ENCODE results near the gene SIN3B. TPM values are rescaled to one million over a fixed set of nuclear protein-coding genes. Genes with fewer than 3 reads are reported as not detected.

Gene SIN3B
- total RNA-seq, 4 donors from 2014 or later = 38.1 to 294 (median 66.5) TPM

DNA sequence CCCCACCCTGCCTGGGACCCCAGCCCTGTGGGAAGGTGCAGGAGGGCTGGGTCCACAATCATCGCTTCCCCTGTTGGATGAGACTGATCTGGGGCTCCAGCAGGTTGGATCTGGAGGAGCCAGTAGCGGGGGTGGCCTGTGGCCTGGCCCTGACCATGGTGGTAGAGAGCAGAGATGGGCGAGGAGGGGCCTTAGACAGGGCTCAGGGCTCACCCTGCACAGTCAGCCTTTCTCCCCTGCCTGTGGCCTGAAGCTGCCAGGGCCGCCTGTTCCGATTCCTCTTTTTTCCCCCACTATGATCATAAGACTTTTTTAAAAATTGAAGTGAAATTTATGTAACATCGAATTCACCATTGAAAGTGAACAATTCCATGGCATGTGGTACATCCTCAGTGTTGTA, 18.2 kb downstream of the SIN3B start:
- TF ChIP-seq CTCF (IDR thresholded peaks at IDR 0.05) (no peak), EP300 (IDR thresholded peaks at IDR 0.05; ENCODE audit: low read depth) (no peak), POLR2AphosphoS5 (IDR thresholded peaks at IDR 0.05) (no peak)
- H3K27ac ChIP-seq = no peak overlapping the region
- H3K4me3 ChIP-seq = no peak overlapping the region
- no peak for DNase-seq
- no peaks in the 10 kb centered on the region for H3K9me3 ChIP-seq
- 97 to 100% methylated on average over 3 to 6 of the region's 6 CpGs for WGBS, 2 donors (ENCODE audit: low coverage in 1 of 2)
- no peaks in the 10 kb centered on the region for H3K27me3 ChIP-seq
- no peaks in the 10 kb centered on the region for H3K4me1 ChIP-seq
- in situ Hi-C loops (cut with MboI; ENCODE audit: low pct_ligation_motif_present in 1 of 4, low pct_unique_long_range_greater_than_20kb in 1 of 4, low sequenced_read_pairs in 3 of 4) = no loop called here
- peaks cover 0 to 43% (median 16%) of the 10 kb centered on the region in 4 donors for H3K36me3 ChIP-seq
- intact Hi-C loops (cut with DNase I; ENCODE audit: low total_unique reads) = no loop called here

- WGBS, 2 donors (ENCODE audit: low coverage in 1 of 2) = 65% methylated on average over 1 of the region's 1 CpG; no CpG with 5 or more reads in 1 of the 2 donors
These were observed 20.0 kb downstream of the SIN3B start for GRCh38 chr19:16849168-16849567.

GRCh38 chr19:16850133-16850532, 20.9 kb downstream of the SIN3B start:
- H3K9me3 ChIP-seq = no peaks in the 10 kb centered on the region
- no peak overlapping the region for H3K4me3 ChIP-seq
- peaks cover 0 to 45% (median 21%) of the 10 kb centered on the region in 4 donors for H3K36me3 ChIP-seq
- H3K27ac ChIP-seq = no peak overlapping the region
- no peak for DNase-seq
- 90 to 96% methylated on average over 2 to 4 of the region's 4 CpGs for WGBS, 2 donors (ENCODE audit: low coverage in 1 of 2)
- in situ Hi-C loops (cut with MboI; ENCODE audit: low pct_ligation_motif_present in 1 of 4, low pct_unique_long_range_greater_than_20kb in 1 of 4, low sequenced_read_pairs in 3 of 4) = no loop called here
- H3K27me3 ChIP-seq = no peaks in the 10 kb centered on the region
- no peaks in the 10 kb centered on the region for H3K4me1 ChIP-seq
- TF ChIP-seq POLR2A (IDR thresholded peaks at IDR 0.05) (no peak), CTCF (IDR thresholded peaks at IDR 0.05) (no peak), POLR2AphosphoS5 (IDR thresholded peaks at IDR 0.05) (no peak), EP300 (IDR thresholded peaks at IDR 0.05; ENCODE audit: low read depth) (no peak)
- intact Hi-C loops (cut with DNase I; ENCODE audit: low total_unique reads) = no loop called here

More at GRCh38 chr19:16849168-16849567, 20.0 kb downstream of the SIN3B start:
- intact Hi-C loops (cut with DNase I; ENCODE audit: low total_unique reads) = no loop called here
- TF ChIP-seq EP300 (IDR thresholded peaks at IDR 0.05; ENCODE audit: low read depth) (no peak), POLR2AphosphoS5 (IDR thresholded peaks at IDR 0.05) (no peak), POLR2A (IDR thresholded peaks at IDR 0.05) (no peak), CTCF (IDR thresholded peaks at IDR 0.05) (no peak)
- H3K4me3 ChIP-seq = no peak overlapping the region
- peak; percentile 23 for DNase-seq
- peaks cover 0 to 45% (median 17%) of the 10 kb centered on the region in 4 donors for H3K36me3 ChIP-seq
- H3K4me1 ChIP-seq = no peaks in the 10 kb centered on the region
- in situ Hi-C loops (cut with MboI; ENCODE audit: low pct_ligation_motif_present in 1 of 4, low pct_unique_long_range_greater_than_20kb in 1 of 4, low sequenced_read_pairs in 3 of 4) = no loop called here
- H3K27ac ChIP-seq = peak overlapping the region in 2 of 4 donors; percentile 24 to 52
- no peaks in the 10 kb centered on the region for H3K27me3 ChIP-seq
- no peaks in the 10 kb centered on the region for H3K9me3 ChIP-seq

GRCh38 chr19:16851031-16851712, 22.0 kb downstream of the SIN3B start:
- in situ Hi-C loops (cut with MboI; ENCODE audit: low pct_ligation_motif_present in 1 of 4, low pct_unique_long_range_greater_than_20kb in 1 of 4, low sequenced_read_pairs in 3 of 4) = no loop called here
- no peaks in the 10 kb centered on the region for H3K9me3 ChIP-seq
- TF ChIP-seq POLR2AphosphoS5 (IDR thresholded peaks at IDR 0.05) = no peak
- TF ChIP-seq CTCF (IDR thresholded peaks at IDR 0.05) = no peak
- no peak for TF ChIP-seq EP300 (IDR thresholded peaks at IDR 0.05; ENCODE audit: low read depth)
- no peak for TF ChIP-seq POLR2A (IDR thresholded peaks at IDR 0.05)
- DNase-seq = no peak
- no peaks in the 10 kb centered on the region for H3K4me1 ChIP-seq
- H3K27me3 ChIP-seq = no peaks in the 10 kb centered on the region
- intact Hi-C loops (cut with DNase I; ENCODE audit: low total_unique reads) = no loop called here
- H3K27ac ChIP-seq = no peak overlapping the region
- peaks cover 0 to 45% (median 21%) of the 10 kb centered on the region in 4 donors for H3K36me3 ChIP-seq
- whole genome bisulfite sequencing, 2 donors (ENCODE audit: low coverage in 1 of 2) = 93 to 94% methylated on average over 3 to 33 of the region's 33 CpGs
- no peak overlapping the region for H3K4me3 ChIP-seq

All from transverse colon (tissue), 4 donors.